Measurements from ENCODE around the gene SFTA2. TPM values are rescaled to one million over a fixed set of nuclear protein-coding genes. Genes with fewer than 3 reads are reported as not detected.
A peak's percentile ranks its signal among the peaks of the same experiment; 100 is the strongest.

The SFTA2 gene
- total RNA-seq, 2 donors from 2014 or later: not detected

DNA sequence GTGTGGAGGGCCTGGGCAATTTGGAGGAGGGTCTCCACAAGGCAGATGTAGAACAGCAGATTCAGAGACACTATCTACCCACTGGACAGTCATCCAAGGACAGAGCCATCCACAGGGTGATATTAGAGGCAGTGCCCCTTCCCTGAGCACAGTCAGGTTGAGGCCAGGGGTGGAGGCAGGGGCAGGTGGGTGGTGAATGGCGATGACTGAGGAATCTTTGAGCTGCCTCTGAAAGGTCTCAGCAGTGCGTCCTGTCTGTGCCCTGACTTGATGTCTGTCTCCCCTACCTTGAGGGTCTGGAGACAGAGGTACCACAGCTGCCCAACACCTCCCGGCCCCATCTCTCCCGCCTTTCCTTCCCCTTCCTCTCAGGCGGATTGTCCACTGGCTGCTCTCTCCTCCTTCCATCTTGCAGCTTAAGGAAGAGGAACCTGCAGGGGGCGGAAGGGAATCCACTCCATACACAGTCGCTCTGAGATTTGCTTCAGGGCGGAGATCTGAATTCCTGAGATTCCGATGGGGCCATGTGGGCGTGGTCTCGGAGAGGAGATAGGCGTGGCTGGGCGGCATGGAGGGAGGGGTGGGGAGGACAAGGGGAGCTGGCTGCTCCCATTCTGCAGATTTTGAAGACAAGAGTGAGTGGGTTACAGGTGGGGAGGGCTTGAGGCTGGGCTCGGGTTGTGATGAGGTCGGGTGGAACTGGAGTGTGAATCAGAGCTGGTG is 10.5 kb upstream of the SFTA2 start:
- Histone ChIP-seq H3K9me3 (no peaks in the 10 kb centered on the region), H3K4me1 (ENCODE audit: control insufficient read depth in 1 of 2, low read depth in 2 of 2) (peaks cover 0 to 4% of the 10 kb centered on the region in 2 donors), H3K36me3 (no peaks in the 10 kb centered on the region), H3K27ac (no peak overlapping the region), H3K4me3 (no peak overlapping the region), H3K27me3 (replicated peaks; ENCODE audit: insufficient read depth) (no peaks in the 10 kb centered on the region)
- DNase-seq (ENCODE audit: low spot score) (peak; percentile 8), ATAC-seq (ENCODE audit: insufficient number of reproducible peaks, low FRiP score, low read depth) (peak; percentile 26)
- TF ChIP-seq, protein P1, sequence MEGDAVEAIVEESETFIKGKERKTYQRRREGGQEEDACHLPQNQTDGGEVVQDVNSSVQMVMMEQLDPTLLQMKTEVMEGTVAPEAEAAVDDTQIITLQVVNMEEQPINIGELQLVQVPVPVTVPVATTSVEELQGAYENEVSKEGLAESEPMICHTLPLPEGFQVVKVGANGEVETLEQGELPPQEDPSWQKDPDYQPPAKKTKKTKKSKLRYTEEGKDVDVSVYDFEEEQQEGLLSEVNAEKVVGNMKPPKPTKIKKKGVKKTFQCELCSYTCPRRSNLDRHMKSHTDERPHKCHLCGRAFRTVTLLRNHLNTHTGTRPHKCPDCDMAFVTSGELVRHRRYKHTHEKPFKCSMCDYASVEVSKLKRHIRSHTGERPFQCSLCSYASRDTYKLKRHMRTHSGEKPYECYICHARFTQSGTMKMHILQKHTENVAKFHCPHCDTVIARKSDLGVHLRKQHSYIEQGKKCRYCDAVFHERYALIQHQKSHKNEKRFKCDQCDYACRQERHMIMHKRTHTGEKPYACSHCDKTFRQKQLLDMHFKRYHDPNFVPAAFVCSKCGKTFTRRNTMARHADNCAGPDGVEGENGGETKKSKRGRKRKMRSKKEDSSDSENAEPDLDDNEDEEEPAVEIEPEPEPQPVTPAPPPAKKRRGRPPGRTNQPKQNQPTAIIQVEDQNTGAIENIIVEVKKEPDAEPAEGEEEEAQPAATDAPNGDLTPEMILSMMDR (IDR thresholded peaks at IDR 0.05): no peak

DNA sequence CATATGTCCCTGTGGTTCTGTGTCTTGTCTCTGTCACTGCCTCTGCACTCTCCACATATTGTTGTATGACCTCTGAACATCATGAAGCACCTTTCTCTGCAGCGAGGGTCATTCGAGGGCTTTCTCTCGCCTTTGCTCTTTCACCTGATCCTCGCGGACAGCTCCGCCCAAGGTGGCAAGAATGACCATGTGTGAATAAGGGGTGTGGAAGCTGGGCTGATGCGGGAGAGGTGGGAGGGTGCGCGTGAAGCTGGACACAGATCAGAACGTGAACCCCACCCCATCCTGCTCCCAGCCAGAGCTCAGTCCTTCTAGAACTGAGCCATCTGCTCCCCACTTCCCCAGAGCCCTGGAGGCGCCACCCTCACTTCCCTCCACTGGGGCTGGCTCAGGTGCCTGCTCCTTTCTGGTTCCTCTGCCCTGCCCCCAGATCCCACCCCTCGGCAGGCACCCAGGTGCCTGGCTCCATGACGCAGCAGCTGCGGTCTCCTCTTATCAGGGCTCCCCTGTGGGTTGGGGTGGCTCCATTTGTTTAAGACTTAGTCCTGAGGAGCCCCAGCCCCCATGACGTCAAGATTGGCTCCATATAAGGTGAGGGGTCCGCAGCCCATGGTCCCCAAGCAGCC is 8.5 kb upstream of the SFTA2 start, which contains the start of gene MUCL3:
Gene MUCL3 (plus strand): TSS at position 613 of the 626 bp plus-strand sequence. CDS start 27 bp downstream, outside the sequence.
- no peak within 1 kb of the TSS for H3K27ac ChIP-seq
- DNase-seq (ENCODE audit: low spot score) (no peak), ATAC-seq (ENCODE audit: insufficient number of reproducible peaks, low FRiP score, low read depth) (no peak)
- H3K36me3 ChIP-seq: no peaks in the 10 kb centered on the region
- no peaks in the 10 kb centered on the region for H3K9me3 ChIP-seq
- TF ChIP-seq, protein P1 (IDR thresholded peaks at IDR 0.05): no peak
- H3K27me3 ChIP-seq (replicated peaks; ENCODE audit: insufficient read depth): no peaks in the 10 kb centered on the region
- peaks cover 0 to 4% of the 10 kb centered on the region in 2 donors for H3K4me1 ChIP-seq (ENCODE audit: control insufficient read depth in 1 of 2, low read depth in 2 of 2)
- H3K4me3 ChIP-seq: no peak within 1 kb of the TSS

DNA sequence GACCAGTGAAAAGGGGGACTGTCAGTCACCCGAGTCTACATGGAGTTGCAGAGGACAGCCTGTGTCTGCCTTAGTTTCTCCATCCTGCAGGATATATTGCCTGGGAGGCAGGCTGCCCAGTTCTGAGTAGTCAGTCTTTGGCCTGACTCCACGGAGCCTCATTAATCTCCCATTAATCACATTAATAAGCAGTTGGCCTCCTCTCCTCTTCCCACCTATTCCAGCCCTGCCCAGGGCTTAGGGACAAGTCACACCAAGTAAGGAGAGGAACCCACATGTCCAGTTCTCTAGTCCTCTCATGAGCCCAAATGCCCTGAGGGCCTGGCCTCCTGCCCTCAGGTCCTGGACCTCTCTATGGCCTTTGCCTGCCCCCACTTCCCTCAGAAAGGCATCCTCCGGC is 7.5 kb upstream of the SFTA2 start:
- TF ChIP-seq, protein P1 (IDR thresholded peaks at IDR 0.05): no peak
- H3K4me1 ChIP-seq (ENCODE audit: control insufficient read depth in 1 of 2, low read depth in 2 of 2): peaks cover 0 to 4% of the 10 kb centered on the region in 2 donors
- no peaks in the 10 kb centered on the region for H3K9me3 ChIP-seq
- no peaks in the 10 kb centered on the region for H3K36me3 ChIP-seq
- H3K27me3 ChIP-seq (replicated peaks; ENCODE audit: insufficient read depth): no peaks in the 10 kb centered on the region
- H3K27ac ChIP-seq: no peak overlapping the region
- no peak for ATAC-seq (ENCODE audit: insufficient number of reproducible peaks, low FRiP score, low read depth)
- H3K4me3 ChIP-seq: no peak overlapping the region
- DNase-seq (ENCODE audit: low spot score): no peak

DNA sequence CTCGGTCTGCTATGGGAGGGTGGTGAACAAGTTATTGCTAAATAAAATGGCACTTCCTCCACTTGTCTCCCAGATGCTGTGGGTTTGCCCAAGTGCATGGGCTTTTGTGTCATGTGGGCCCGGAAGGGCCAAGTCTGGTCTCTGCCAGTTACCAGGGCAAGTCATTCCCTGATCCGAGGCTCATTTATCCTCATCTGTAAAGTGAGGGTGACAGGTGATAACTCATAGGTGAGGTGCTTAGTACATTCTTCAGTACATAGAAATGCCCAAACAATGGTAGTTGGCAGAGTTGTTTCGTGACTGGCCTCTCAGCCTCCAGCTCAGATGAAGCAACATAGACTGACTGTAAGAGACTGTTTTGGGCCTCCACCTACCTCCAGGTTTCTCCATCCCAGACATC is 6.8 kb upstream of the SFTA2 start:
- ATAC-seq (ENCODE audit: insufficient number of reproducible peaks, low FRiP score, low read depth): no peak
- no peak overlapping the region for H3K27ac ChIP-seq
- no peaks in the 10 kb centered on the region for H3K27me3 ChIP-seq (replicated peaks; ENCODE audit: insufficient read depth)
- TF ChIP-seq, protein P1 (IDR thresholded peaks at IDR 0.05): no peak
- no peaks in the 10 kb centered on the region for H3K9me3 ChIP-seq
- H3K36me3 ChIP-seq: no peaks in the 10 kb centered on the region
- no peak for DNase-seq (ENCODE audit: low spot score)
- H3K4me1 ChIP-seq (ENCODE audit: control insufficient read depth in 1 of 2, low read depth in 2 of 2): peaks cover 0 to 4% of the 10 kb centered on the region in 2 donors
- H3K4me3 ChIP-seq: no peak overlapping the region

DNA sequence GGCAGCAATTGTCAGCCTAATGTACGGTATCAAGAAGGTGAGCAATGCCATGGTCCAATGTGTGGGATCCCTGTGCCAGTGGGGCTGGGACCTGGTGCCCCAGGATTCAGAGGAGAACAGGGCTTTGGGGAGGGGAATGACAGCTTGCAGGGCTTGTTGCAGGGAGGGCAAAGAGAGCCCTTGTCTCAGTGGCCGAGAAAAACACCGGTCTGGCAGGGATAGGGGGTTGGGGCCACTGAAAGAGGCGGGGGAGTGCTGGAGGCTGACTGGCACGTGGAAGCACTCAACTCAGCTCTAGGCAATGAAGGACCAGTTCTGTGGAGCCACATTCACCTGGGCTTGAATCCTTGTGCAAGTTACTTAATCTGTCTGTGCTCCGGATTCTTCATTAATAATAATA is 5.3 kb upstream of the SFTA2 start:
- no peak overlapping the region for H3K4me3 ChIP-seq
- no peak for ATAC-seq (ENCODE audit: insufficient number of reproducible peaks, low FRiP score, low read depth)
- TF ChIP-seq, protein P1 (IDR thresholded peaks at IDR 0.05): no peak
- DNase-seq (ENCODE audit: low spot score): no peak
- H3K36me3 ChIP-seq: no peaks in the 10 kb centered on the region
- H3K4me1 ChIP-seq (ENCODE audit: control insufficient read depth in 1 of 2, low read depth in 2 of 2): no peaks in the 10 kb centered on the region
- H3K27me3 ChIP-seq (replicated peaks; ENCODE audit: insufficient read depth): no peaks in the 10 kb centered on the region
- H3K9me3 ChIP-seq: no peaks in the 10 kb centered on the region
- no peak overlapping the region for H3K27ac ChIP-seq
